ENCODE measurements around the gene LONRF2. TPM values are rescaled to one million over a fixed set of nuclear protein-coding genes. Genes with fewer than 3 reads are reported as not detected.

Gene LONRF2
- total RNA-seq, 2 experiments from 2014 or later: 0.02 TPM; not detected in 1

DNA sequence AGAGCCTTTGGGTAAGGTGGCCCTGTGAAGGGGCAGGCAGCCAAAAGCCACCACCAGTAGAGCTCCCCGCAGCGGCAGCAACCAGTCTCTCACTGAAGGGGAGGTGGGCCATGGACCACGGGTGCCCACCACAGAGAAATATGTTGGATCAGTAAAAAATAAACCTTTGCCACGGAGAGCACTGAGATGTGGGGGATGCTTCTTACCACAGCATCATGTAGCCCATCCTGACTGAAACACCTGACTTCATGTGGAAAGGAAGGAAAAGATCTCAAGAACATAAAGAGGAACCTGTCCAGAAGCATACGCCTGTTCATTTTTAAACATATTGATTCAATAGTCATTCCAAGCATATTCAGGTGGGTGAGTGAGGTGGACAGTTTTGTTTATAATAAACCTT, 51.1 kb downstream of the LONRF2 start:
- Mint-ChIP-seq H3K9me3 (peaks cover 5% of the 10 kb centered on the region), H3K4me1 (ENCODE audit: low read depth) (no peaks in the 10 kb centered on the region), H3K27ac (no peak overlapping the region), H3K27me3 (no peaks in the 10 kb centered on the region), H3K4me3 (no peak overlapping the region), H3K36me3 (no peaks in the 10 kb centered on the region)
- POLR2A ChIA-PET: no interaction called here
- CTCF ChIA-PET: interaction anchor here (4.4 kb wide), 1 partner anchor 9 kb away, joined by 16 read pairs; no protein-coding TSS in a partner anchor
- DNase-seq: no peak
- intact Hi-C loops (cut with micrococcal nuclease): no loop called here

GRCh38 chr2:100270381-100271146, 51.7 kb downstream of the LONRF2 start:
- ChIA-PET POLR2A (no interaction called here), CTCF (interaction anchor here (4.4 kb wide), 1 partner anchor 8 kb away, joined by 16 read pairs; no protein-coding TSS in a partner anchor)
- no peaks in the 10 kb centered on the region for H3K4me1 Mint-ChIP-seq (ENCODE audit: low read depth)
- DNase-seq: no peak
- no peak overlapping the region for H3K27ac Mint-ChIP-seq
- intact Hi-C loops (cut with micrococcal nuclease): no loop called here
- no peaks in the 10 kb centered on the region for H3K27me3 Mint-ChIP-seq
- no peaks in the 10 kb centered on the region for H3K36me3 Mint-ChIP-seq
- peaks cover 5% of the 10 kb centered on the region for H3K9me3 Mint-ChIP-seq
- no peak overlapping the region for H3K4me3 Mint-ChIP-seq

DNA sequence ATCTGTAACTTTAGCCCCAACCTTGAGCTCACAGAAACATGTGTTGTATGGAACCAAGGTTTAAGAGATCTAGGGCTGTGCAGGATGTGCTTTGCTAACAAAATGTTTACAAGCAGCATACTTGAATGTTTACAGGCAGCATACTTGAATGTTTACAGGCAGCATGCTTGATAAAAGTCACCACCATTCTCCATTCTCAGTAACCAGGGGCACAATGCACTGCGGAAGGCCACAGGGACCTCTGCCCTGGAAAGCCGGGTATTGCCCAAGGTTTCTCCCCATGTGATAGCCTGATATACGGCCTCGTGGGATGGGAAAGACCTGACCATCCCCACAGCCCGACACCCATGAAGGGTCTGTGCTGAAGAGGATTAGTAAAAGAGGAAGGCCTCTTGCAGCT, 52.4 kb downstream of the LONRF2 start:
- ChIA-PET CTCF (interaction anchor here (4.4 kb wide), 1 partner anchor 8 kb away, joined by 16 read pairs; no protein-coding TSS in a partner anchor), POLR2A (no interaction called here)
- intact Hi-C loops (cut with micrococcal nuclease): no loop called here
- Mint-ChIP-seq H3K27me3 (no peaks in the 10 kb centered on the region), H3K36me3 (no peaks in the 10 kb centered on the region), H3K27ac (no peak overlapping the region), H3K9me3 (peaks cover 5% of the 10 kb centered on the region), H3K4me3 (no peak overlapping the region), H3K4me1 (ENCODE audit: low read depth) (no peaks in the 10 kb centered on the region)
- no peak for DNase-seq

GRCh38 chr2:100268986-100269385, 53.3 kb downstream of the LONRF2 start:
- H3K27ac Mint-ChIP-seq: no peak overlapping the region
- POLR2A ChIA-PET: no interaction called here
- no peaks in the 10 kb centered on the region for H3K4me1 Mint-ChIP-seq (ENCODE audit: low read depth)
- peaks cover 5% of the 10 kb centered on the region for H3K9me3 Mint-ChIP-seq
- no peak overlapping the region for H3K4me3 Mint-ChIP-seq
- intact Hi-C loops (cut with micrococcal nuclease): no loop called here
- CTCF ChIA-PET: no interaction called here
- no peaks in the 10 kb centered on the region for H3K36me3 Mint-ChIP-seq
- no peak for DNase-seq
- no peaks in the 10 kb centered on the region for H3K27me3 Mint-ChIP-seq

- POLR2A ChIA-PET: no interaction called here
- Mint-ChIP-seq H3K27me3 (no peaks in the 10 kb centered on the region), H3K4me1 (ENCODE audit: low read depth) (no peaks in the 10 kb centered on the region), H3K9me3 (peaks cover 5% of the 10 kb centered on the region), H3K27ac (no peak overlapping the region), H3K4me3 (no peak overlapping the region), H3K36me3 (no peaks in the 10 kb centered on the region)
- DNase-seq: no peak
- CTCF ChIA-PET: interaction anchor here (1.6 kb wide), 1 partner anchor 709 kb away, joined by 5 read pairs; no protein-coding TSS in a partner anchor
- intact Hi-C loops (cut with micrococcal nuclease): no loop called here
Measured at GRCh38 chr2:100267751-100268150, 54.5 kb downstream of the LONRF2 start.

DNA sequence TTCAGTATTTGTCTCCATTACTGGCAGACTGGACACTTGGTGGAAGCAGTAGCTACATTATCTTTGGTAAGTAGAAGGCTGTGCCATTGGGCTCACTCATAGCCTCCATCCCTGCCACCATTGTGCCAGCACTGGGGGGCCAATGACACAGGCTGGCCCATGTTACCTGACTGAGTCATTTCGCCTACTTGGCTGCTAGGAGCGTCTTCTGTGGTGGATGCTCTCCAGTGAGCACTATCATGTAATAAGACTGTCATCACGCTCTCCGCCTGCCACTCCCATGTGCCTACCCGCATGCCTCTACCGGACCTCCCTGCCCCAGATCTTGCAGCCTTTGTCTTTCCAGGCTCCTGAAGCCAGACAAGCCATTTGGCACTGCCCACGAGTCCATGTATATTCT, 56.2 kb downstream of the LONRF2 start:
- intact Hi-C loops (cut with micrococcal nuclease): no loop called here
- H3K36me3 Mint-ChIP-seq: no peaks in the 10 kb centered on the region
- ChIA-PET CTCF (interaction anchor here (1.6 to 2.7 kb wide), 2 partner anchors 115 to 707 kb away, joined by 5 to 18 read pairs; no protein-coding TSS in a partner anchor), POLR2A (no interaction called here)
- no peak overlapping the region for H3K27ac Mint-ChIP-seq
- no peaks in the 10 kb centered on the region for H3K4me1 Mint-ChIP-seq (ENCODE audit: low read depth)
- no peaks in the 10 kb centered on the region for H3K27me3 Mint-ChIP-seq
- no peak overlapping the region for H3K4me3 Mint-ChIP-seq
- H3K9me3 Mint-ChIP-seq: peaks cover 5% of the 10 kb centered on the region
- DNase-seq: no peak

DNA sequence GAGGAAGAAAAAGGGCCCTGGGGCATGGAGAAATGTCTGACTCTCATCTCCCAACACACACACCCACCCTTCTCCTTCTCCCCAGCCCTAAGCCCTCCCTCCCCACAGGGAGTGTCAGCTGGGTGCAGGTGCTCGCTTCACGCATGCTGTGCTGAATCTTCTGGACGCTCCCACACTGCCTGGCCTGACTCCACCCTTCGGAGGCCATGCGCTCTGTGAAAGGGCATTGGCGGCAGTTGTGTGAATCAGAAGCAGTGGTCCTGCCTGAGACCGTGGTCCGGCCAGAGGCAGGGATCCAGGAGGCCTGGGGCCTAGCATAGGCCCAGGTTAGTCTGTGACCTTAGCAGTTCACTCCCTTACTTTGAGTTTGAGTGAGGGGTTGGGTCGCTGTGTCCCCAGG, 57.1 kb downstream of the LONRF2 start:
- POLR2A ChIA-PET: no interaction called here
- Mint-ChIP-seq H3K27ac (no peak overlapping the region), H3K27me3 (no peaks in the 10 kb centered on the region), H3K9me3 (no peaks in the 10 kb centered on the region), H3K4me1 (ENCODE audit: low read depth) (no peaks in the 10 kb centered on the region), H3K4me3 (no peak overlapping the region), H3K36me3 (no peaks in the 10 kb centered on the region)
- DNase-seq: no peak
- CTCF ChIA-PET: interaction anchor here (2.7 kb wide), 1 partner anchor 116 kb away, joined by 18 read pairs; no protein-coding TSS in a partner anchor
- intact Hi-C loops (cut with micrococcal nuclease): no loop called here

- Mint-ChIP-seq H3K4me3 (no peak overlapping the region), H3K4me1 (ENCODE audit: low read depth) (no peaks in the 10 kb centered on the region), H3K27ac (no peak overlapping the region), H3K9me3 (no peaks in the 10 kb centered on the region), H3K27me3 (no peaks in the 10 kb centered on the region), H3K36me3 (no peaks in the 10 kb centered on the region)
- no peak for DNase-seq
- intact Hi-C loops (cut with micrococcal nuclease): loop anchor here (5.0 kb wide), 1 partner anchor 707 kb away; no protein-coding TSS in a partner anchor
- CTCF ChIA-PET: interaction anchor here (2.7 to 6.1 kb wide), 2 partner anchors 115 to 117 kb away, joined by 18 to 137 read pairs; no protein-coding TSS in a partner anchor
- POLR2A ChIA-PET: no interaction called here
Measured at GRCh38 chr2:100264651-100265050, 57.6 kb downstream of the LONRF2 start.

DNA sequence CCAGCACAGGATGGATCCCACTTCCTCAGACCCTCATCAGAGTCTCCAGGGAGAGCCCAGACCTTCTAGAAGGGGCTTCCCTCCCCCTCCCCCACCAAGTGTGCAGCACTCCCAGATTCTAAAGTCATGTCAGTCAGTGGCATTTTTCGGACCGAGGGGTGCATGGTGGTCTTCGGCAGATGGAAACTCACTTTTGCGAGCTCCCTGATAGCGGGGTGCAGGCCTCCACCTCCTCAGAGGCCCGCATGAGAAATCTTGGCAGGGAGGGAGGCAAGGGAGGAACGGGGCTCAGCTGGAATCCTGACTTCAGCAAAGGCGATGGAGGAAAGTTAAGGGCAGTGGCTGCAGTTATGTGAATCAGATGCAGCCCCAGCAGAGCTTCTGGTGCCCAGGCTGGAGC, 58.2 kb downstream of the LONRF2 start:
- H3K4me1 Mint-ChIP-seq (ENCODE audit: low read depth): no peaks in the 10 kb centered on the region
- ChIA-PET CTCF (interaction anchor here (6.1 kb wide), 1 partner anchor 116 kb away, joined by 137 read pairs; no protein-coding TSS in a partner anchor), POLR2A (no interaction called here)
- no peak overlapping the region for H3K4me3 Mint-ChIP-seq
- H3K36me3 Mint-ChIP-seq: no peaks in the 10 kb centered on the region
- no peaks in the 10 kb centered on the region for H3K27me3 Mint-ChIP-seq
- no peak overlapping the region for H3K27ac Mint-ChIP-seq
- H3K9me3 Mint-ChIP-seq: no peaks in the 10 kb centered on the region
- no peak for DNase-seq
- intact Hi-C loops (cut with micrococcal nuclease): loop anchor here (5.0 kb wide), 1 partner anchor 707 kb away; no protein-coding TSS in a partner anchor

DNA sequence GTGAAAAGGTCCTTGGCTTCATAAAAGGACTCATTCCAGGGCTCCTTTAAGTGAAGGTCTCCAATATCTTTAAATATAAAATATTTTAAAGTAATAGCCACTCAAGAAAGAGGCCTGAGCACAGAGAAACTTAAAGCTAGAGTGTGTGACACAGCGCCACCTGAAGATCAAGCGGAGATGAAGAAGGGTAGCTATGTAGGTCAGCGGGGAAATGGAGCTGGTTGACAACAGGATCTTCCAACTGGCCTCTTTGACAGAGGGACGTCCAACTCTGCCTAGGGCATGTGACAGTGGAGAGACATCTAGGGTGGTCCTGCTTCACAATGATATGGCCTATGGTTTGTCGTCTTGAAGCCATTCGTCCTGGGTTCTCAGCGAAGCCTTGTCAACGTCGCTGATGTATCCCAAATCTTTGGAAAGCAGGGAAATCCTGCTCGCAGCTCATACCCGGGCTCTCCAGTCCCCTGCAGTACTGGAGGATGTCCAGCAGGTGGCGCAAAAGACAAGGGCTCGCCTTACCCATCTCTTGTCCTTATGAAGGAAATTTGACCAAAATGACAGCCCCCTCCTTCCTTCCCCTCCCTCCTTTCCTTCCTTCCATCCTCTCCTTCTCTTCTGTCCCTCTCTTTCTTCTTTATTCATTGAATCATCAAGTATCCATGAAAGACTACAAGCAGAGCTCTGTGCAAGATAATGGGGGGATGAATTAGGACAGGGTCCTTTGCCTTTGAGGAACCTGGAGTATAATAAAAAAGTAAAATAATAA, 59.6 kb downstream of the LONRF2 start:
- Mint-ChIP-seq H3K27me3 (no peaks in the 10 kb centered on the region), H3K36me3 (no peaks in the 10 kb centered on the region), H3K4me1 (ENCODE audit: low read depth) (no peaks in the 10 kb centered on the region), H3K4me3 (no peak overlapping the region), H3K27ac (no peak overlapping the region), H3K9me3 (no peaks in the 10 kb centered on the region)
- ChIA-PET CTCF (interaction anchor here (0.5 to 6.1 kb wide), 31 partner anchors 9 to 705 kb away, joined by 3 to 137 read pairs (median 5); partner anchors contain the start of gene LONRF2), POLR2A (no interaction called here)
- DNase-seq: peak; percentile 72
- intact Hi-C loops (cut with micrococcal nuclease): loop anchor here (1.0 to 5.0 kb wide), 2 partner anchors 119 to 705 kb away; no protein-coding TSS in a partner anchor

DNA sequence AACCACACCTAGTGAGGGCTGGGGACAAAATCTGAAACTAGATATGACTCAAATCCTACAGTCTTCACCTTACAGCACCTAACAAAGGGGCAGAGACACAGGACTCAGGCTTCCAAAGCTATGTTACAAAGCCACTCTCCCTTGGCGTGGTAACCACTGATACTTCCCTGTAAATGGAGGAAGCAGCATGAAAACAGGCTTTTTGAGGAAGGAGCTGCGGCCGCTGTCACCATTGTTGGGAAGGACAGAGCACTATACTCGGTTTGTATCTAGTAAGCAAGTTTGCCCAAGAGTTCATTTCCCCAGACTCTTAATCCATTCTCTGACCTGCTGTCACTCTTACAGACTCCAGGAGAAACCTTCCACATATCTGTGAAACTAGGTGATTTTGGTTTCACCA, 60.3 kb downstream of the LONRF2 start:
- intact Hi-C loops (cut with micrococcal nuclease): loop anchor here (5.0 kb wide), 1 partner anchor 705 kb away; no protein-coding TSS in a partner anchor
- POLR2A ChIA-PET: no interaction called here

More for the DNA sequence above, 60.3 kb downstream of the LONRF2 start:
- Mint-ChIP-seq H3K9me3 (no peaks in the 10 kb centered on the region), H3K36me3 (no peaks in the 10 kb centered on the region), H3K27me3 (no peaks in the 10 kb centered on the region), H3K4me1 (ENCODE audit: low read depth) (no peaks in the 10 kb centered on the region), H3K27ac (no peak overlapping the region), H3K4me3 (no peak overlapping the region)
- DNase-seq: no peak
- CTCF ChIA-PET: interaction anchor here (0.6 to 6.1 kb wide), 29 partner anchors 9 to 704 kb away, joined by 3 to 137 read pairs (median 5); partner anchors contain the start of gene LONRF2
